ENCODE measurements around the gene HIPK3. TPM values are rescaled to one million over a fixed set of nuclear protein-coding genes. Genes with fewer than 3 reads are reported as not detected.
"Not testable (repeated sequence)": the region's sequence is repeated elsewhere in the genome, so short reads cannot be mapped to it uniquely, and the experiment has no call there.

HIPK3 gene
- total RNA-seq, 1 experiment from 2014 or later = 31.1 TPM

GRCh38 chr11:33358150-33358831, 101.1 kb downstream of the HIPK3 start:
- DNase-seq (ENCODE audit: low spot score) = no peak

DNA sequence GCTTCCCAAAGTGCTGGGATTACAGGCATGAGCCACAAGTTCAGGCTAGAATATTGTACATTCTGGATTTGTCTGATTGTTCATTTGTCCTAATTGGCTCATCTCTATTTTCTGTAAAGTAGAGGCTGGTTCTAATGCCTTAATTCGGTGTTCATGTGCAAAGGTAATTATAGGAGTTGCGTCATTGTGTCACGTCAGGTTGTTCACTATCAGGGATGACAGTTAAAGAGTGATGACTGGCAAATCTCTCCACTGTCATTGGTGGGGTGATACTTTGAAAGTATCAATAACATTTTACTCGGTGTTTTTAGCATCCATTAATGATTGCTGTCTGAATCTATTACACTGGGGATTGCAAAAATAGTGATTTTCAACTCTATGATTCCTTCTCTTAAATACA, 103.5 kb downstream of the HIPK3 start:
- no peak for DNase-seq (ENCODE audit: low spot score)

GRCh38 chr11:33362051-33362910, 105.1 kb downstream of the HIPK3 start:
- peak; percentile 81 for DNase-seq (ENCODE audit: low spot score)

GRCh38 chr11:33366918-33367317, 109.7 kb downstream of the HIPK3 start:
- DNase-seq (ENCODE audit: low spot score) = no peak

DNA sequence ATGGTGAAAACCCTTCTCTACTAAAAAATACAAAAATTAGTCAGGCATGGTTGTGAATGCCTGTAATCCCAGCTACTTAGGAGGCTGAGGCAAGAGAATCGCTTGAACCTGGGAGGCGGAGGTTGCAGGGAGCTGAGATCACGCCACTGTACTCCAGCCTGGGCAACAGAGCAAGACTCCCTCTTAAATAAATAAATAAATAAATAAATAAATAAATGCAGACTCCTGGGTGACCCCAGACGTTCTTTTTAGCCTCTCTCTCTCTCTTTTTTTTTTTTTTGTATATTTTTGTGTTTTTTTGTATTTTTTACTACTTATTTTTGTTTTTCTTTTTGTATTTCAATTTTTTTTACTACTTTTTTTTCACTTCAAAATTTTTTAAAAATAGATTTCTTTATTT, 111.3 kb downstream of the HIPK3 start:
- DNase-seq (ENCODE audit: low spot score) = not testable (repeated sequence)

DNA sequence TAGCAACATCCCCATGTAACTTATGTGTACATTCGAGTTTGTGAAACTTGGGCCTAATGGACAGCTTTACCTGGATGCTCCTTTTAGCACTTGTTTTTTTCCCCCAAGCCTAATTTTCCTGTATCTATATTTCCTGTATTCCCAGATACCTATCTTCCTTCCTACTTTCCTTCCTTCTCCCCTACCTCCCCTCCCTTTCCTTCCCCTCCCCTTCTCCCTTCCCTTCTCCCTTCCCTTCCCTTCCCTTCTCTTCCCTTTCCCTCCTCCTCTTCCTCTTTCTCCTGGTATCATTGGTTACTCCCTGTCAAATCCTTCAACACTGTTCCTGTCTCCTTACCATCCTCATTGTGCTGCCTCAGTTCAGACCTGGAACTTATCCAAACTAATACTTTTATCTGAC, 111.8 kb downstream of the HIPK3 start:
- no peak for DNase-seq (ENCODE audit: low spot score)

DNA sequence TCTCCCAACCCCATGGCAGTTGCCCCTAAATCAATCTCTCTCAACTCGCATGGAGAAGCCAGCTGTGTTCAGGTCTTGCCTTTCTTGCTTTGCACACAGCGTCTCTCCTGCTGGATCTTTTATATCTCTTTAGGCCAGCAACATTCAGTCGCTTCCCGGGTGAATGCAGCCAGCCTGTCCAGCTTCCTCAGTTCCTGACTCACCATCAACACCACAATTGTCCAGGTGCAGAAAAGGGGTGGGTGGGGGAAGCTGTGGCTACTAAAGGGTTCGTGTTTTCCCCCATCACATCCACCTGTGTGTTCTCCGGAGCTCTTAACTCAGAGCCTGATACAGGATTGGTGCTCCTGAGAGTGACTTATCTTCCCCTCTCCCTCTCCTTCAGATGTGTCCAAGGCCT, 116.5 kb downstream of the HIPK3 start:
- DNase-seq (ENCODE audit: low spot score) = no peak

- DNase-seq (ENCODE audit: low spot score) = no peak
Observed at GRCh38 chr11:33375236-33375635, 118.1 kb downstream of the HIPK3 start.

GRCh38 chr11:33375688-33376311, 118.6 kb downstream of the HIPK3 start, which contains the start of gene KIAA1549L:
Gene KIAA1549L, plus strand, starts transcription at chr11:33376108.
- DNase-seq (ENCODE audit: low spot score) = no peak

DNA sequence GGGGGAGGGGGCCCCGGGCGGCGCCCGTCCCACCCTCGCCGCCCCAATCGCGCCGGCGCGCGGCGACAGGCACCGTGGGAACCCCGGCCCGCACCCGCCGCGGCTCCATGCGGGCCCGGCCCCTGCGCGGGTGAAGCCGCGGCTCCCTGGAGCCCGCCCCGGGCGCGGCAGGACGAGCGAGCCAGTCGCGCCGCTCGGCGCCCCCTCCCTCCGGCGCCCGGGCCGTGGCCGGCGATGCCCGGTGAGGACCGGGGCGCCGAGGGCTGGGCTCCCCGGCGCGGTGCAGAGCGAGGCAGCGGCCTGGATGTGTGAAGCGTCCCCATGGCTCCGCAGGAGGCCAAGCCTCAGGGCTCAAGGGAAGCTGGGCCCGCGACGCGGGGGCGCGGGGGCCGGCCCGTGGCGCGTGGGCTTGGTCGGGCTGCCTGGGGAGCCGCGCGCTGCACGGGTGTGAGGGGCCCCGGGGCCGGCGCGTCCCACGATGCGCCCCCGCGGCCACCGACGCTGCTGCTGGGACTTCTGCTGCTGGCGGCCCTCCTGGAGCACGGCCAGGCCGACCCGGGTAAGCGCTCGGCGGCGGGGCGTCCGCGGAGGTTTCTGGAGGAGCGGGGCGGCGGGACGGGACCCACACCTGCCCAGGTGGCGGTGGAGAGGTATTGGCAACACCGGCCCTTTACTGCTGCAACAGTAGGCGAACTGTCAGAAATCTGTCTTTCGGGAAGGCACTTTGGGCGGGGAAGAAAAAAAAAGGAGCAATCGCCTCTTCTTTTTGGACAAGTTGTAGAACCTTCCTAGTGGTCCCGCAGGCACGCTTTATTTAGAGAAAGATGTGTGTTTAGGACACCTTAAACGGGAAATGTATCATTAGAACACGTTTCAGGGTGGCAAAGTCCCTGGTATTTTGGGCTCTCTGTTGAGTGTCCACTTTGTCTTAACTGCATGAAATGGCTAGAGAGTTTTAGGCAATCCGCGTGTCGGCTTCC, 119.4 kb downstream of the HIPK3 start:
- no peak for DNase-seq (ENCODE audit: low spot score)

DNA sequence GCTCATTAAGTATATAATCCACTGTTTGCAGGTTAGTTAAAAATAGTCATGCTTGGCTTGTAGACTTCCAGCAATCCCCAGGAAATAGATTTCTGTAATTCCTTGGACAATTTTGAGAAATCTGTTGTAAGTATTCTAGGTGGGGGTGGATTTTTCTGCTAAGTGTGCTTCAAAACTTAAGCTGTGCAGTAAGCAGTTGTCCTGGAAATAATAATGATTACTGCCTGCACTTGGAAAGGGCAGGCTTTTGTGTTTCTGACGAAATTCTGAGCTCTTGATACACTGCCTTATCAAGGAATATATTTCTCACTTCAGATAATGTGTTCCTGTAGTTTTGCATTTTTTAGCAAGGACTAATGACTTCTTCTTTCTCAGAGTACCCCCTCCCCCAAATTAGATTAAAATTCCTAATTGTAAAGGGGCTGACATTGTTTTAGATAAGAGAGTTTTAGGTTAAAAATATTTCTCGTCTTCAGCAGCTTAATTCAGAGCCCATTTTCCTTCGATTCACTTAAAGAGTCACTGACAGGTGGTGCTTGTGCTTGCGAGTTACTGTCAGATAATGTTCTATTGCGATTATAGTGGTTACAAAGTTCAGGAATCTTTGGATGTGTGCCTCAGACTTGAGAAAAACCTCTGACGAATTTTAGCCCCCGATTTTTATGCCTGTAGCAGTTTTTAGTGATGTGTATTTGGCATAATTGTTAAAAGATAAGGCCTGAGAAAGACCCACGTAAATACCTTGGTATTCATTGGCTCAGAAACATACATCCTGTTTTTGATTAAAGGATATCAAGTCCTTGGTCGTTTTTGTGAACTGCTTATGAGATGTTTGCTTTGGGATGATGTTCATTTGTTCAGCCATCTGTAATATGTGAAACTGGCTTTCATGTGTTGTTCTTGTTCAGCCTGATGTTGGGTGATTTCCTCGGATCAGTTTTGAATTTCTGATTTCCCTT, 120.5 kb downstream of the HIPK3 start:
- no peak for DNase-seq (ENCODE audit: low spot score)

DNA sequence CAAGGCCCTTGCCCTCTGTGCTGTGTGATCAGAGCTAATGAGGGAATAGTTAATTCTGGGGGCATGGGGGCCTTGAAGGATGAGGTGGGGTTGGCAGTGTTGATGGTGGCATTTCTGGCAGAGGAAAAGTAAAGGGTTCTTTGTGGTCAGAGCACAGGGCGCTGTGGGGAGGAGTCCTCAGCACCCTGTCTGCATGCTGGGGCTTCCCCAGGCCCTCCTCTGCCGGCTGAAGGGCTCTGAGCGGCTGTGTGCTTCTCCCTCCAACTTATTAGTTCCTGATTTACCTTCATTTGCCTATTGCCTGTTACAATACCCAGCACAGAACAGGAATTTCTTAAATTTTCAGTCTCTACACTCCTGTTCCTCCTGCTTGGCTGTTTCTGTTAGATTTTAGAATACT, 122.8 kb downstream of the HIPK3 start:
- DNase-seq (ENCODE audit: low spot score) = no peak

- no peak for DNase-seq (ENCODE audit: low spot score)
Observed at GRCh38 chr11:33383075-33383919, 126.1 kb downstream of the HIPK3 start.

GRCh38 chr11:33383920-33384209, 126.7 kb downstream of the HIPK3 start:
- DNase-seq (ENCODE audit: low spot score) = no peak

DNA sequence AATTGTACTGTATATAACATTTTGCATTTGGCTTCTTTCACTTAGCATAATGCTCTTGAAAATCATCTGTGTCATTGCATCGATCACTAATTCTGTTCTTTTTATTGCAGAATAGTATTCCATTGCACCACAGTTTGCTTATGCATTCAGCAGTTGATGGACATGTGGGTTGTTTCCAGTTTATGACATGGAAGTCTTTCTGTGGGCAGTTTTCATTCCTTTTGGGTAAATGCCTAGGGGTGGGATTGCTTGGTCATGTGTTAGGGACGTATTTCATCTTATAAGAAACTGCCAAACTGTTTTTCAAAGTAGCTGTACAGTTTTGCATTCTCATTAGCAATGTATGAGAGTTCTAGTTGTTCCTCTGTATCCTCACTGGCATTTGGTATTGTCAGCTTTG, 127.0 kb downstream of the HIPK3 start:
- DNase-seq (ENCODE audit: low spot score) = no peak

- no peak for DNase-seq (ENCODE audit: low spot score)
Observed at GRCh38 chr11:33387581-33387980, 130.4 kb downstream of the HIPK3 start.

DNA sequence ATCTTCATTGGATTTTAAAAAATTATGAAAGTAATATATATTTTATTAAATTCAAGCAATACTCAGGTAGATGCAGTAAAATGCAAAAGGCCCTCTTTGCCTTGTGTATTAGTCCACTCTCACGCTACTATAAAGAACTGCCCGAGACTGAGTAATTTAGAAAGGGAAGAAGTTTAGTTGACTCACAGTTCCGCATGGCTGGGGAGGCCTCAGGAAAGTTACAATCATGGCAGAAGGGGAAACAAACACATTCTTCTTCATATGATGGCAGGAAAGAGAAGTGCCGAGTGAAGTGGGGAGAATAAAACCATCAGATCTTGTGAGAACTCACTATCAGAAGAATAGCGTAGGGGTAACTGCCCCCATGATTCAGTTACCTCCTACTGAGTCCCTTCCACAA, 130.8 kb downstream of the HIPK3 start:
- no peak for DNase-seq (ENCODE audit: low spot score)

- no peak for DNase-seq (ENCODE audit: low spot score)
Observed at GRCh38 chr11:33388793-33389525, 131.8 kb downstream of the HIPK3 start.

DNA sequence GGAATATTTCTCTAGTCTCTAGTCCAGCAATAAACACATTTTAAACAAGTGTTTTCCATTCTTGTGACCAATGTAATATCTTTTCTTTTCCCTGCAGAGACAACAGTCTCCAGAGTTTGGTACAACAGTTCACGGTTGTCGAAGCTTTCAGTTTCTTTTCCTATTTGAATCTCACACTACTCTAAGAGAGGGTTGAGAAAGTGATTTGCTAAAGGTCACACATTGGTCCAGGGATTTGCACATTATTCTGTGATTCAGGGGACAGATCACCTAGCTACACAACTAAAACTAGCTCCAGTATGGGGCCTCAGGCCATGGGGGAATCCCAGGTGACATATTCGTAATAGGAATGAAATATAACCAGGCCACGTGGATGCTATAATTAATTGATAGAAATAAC, 132.5 kb downstream of the HIPK3 start:
- DNase-seq (ENCODE audit: low spot score) = no peak

Measured in HT-29 (cell line).